ENCODE measurements around the gene NRXN3.

The NRXN3 gene

GRCh38 chr14:79805636-79806035, 1635.5 kb downstream of the NRXN3 start:
- DNase-seq (ENCODE audit: low read depth in 2 of 2): no peak

GRCh38 chr14:79809849-79810612, 1639.9 kb downstream of the NRXN3 start:
- no peak for DNase-seq (ENCODE audit: low read depth in 2 of 2)

GRCh38 chr14:79820866-79821535, 1650.8 kb downstream of the NRXN3 start:
- DNase-seq (ENCODE audit: low read depth in 2 of 2): no peak

GRCh38 chr14:79822034-79822433, 1651.9 kb downstream of the NRXN3 start:
- no peak for DNase-seq (ENCODE audit: low read depth in 2 of 2)

GRCh38 chr14:79825046-79825521, 1654.9 kb downstream of the NRXN3 start:
- DNase-seq (ENCODE audit: low read depth in 2 of 2): no peak

- DNase-seq (ENCODE audit: low read depth in 2 of 2): no peak
Observed at GRCh38 chr14:79826362-79826761, 1656.2 kb downstream of the NRXN3 start.

- no peak for DNase-seq (ENCODE audit: low read depth in 2 of 2)
Observed at GRCh38 chr14:79829405-79830166, 1659.4 kb downstream of the NRXN3 start.

GRCh38 chr14:79831195-79831892, 1661.2 kb downstream of the NRXN3 start:
- no peak for DNase-seq (ENCODE audit: low read depth in 2 of 2)

GRCh38 chr14:79833781-79834180, 1663.6 kb downstream of the NRXN3 start:
- DNase-seq (ENCODE audit: low read depth in 2 of 2): no peak

GRCh38 chr14:79834868-79835267, 1664.7 kb downstream of the NRXN3 start:
- no peak for DNase-seq (ENCODE audit: low read depth in 2 of 2)

- DNase-seq (ENCODE audit: low read depth in 2 of 2): no peak
Observed at GRCh38 chr14:79836577-79836976, 1666.4 kb downstream of the NRXN3 start.

GRCh38 chr14:79837699-79838098, 1667.5 kb downstream of the NRXN3 start:
- DNase-seq (ENCODE audit: low read depth in 2 of 2): no peak

GRCh38 chr14:79840103-79840502, 1669.9 kb downstream of the NRXN3 start:
- DNase-seq (ENCODE audit: low read depth in 2 of 2): no peak

GRCh38 chr14:79840831-79841230, 1670.7 kb downstream of the NRXN3 start:
- DNase-seq (ENCODE audit: low read depth in 2 of 2): no peak

- no peak for DNase-seq (ENCODE audit: low read depth in 2 of 2)
Observed at GRCh38 chr14:79841433-79841832, 1671.3 kb downstream of the NRXN3 start.

GRCh38 chr14:79842270-79842669, 1672.1 kb downstream of the NRXN3 start:
- no peak for DNase-seq (ENCODE audit: low read depth in 2 of 2)

GRCh38 chr14:79852950-79853744, 1683.0 kb downstream of the NRXN3 start:
- no peak for DNase-seq (ENCODE audit: low read depth in 2 of 2)

- no peak for DNase-seq (ENCODE audit: low read depth in 2 of 2)
Observed at GRCh38 chr14:79855789-79856188, 1685.6 kb downstream of the NRXN3 start.

GRCh38 chr14:79856381-79856780, 1686.2 kb downstream of the NRXN3 start:
- DNase-seq (ENCODE audit: low read depth in 2 of 2): no peak

GRCh38 chr14:79861111-79861510, 1690.9 kb downstream of the NRXN3 start:
- DNase-seq (ENCODE audit: low read depth in 2 of 2): no peak

GRCh38 chr14:79862045-79862444, 1691.9 kb downstream of the NRXN3 start:
- no peak for DNase-seq (ENCODE audit: low read depth in 2 of 2)
